Measurements from ENCODE around the gene ZNF827.

- TF ChIP-seq GATA3 (IDR thresholded peaks at IDR 0.05; ENCODE audit: low read depth, low read length) (no peak), GATA2 (IDR thresholded peaks at IDR 0.05; ENCODE audit: low read depth, low read length) (no peak)
Measured at GRCh38 chr4:145734031-145734430, 204.6 kb downstream of the ZNF827 start.

Data from SH-SY5Y (cell line).